AG04450 (cell line): ENCODE data around the gene PAK5. TPM values are rescaled to one million over a fixed set of nuclear protein-coding genes. Genes with fewer than 3 reads are reported as not detected.
"Not testable (repeated sequence)": the region's sequence is repeated elsewhere in the genome, so short reads cannot be mapped to it uniquely, and the experiment has no call there.

Experiments used
- CTCF ChIA-PET: fragments of 300-600, 350-600 bp; formaldehyde crosslinking; extraction: SDS; loops from one replicate; lab custom pipeline; 2022; ENCODE audit warnings: antibody characterized with exemption, inconsistent platforms; lab: Charles Lee
- POLR2A ChIA-PET: fragments of 350-600 bp; formaldehyde crosslinking; extraction: SDS; loops from one replicate; lab custom pipeline; 2021; ENCODE audit warnings: antibody characterized with exemption, inconsistent platforms; lab: Yijun Ruan, JAX
- DNase-seq: peaks from one replicate; pipeline ENCODE4 v3.0.0-alpha.2; 2011; ENCODE audit warnings: low read depth, low spot score
- H3K27ac ChIP-seq: one replicate; pipeline ENCODE4 v1.5.1; 2012; ENCODE audit warnings: low read depth, low read length, control low read depth
- H3K27me3 ChIP-seq: one replicate; pipeline ENCODE4 v1.6.0; 2012; ENCODE audit warnings: low read length; ENCODE audit not compliant: control insufficient read depth, insufficient read depth
- H3K4me3 ChIP-seq: 2 replicates; pipeline ENCODE4 v1.5.1; 2011; ENCODE audit warnings: mild to moderate bottlenecking, low read depth, low read length, control low read depth
- H3K9me3 ChIP-seq: 2 replicates; pipeline ENCODE4 v1.5.1; 2012; ENCODE audit warnings: low read length; ENCODE audit not compliant: control insufficient read depth, insufficient read depth
- polyA plus RNA-seq: library from polyadenylated mRNA; depleted of rRNA; stranded (reverse); fragments of >200 nt; gene quantifications from 2 replicates; pipeline ENCODE4 v1.2.3, GENCODE V29; 2011
- TF ChIP-seq, protein P1 (sequence below): IDR thresholded peaks from 2 replicates; pipeline ENCODE4 v1.5.1; 2011; ENCODE audit warnings: low read depth, low read length, control low read depth, inconsistent platforms

The PAK5 gene
- polyA plus RNA-seq, 1 experiment: not detected

DNA sequence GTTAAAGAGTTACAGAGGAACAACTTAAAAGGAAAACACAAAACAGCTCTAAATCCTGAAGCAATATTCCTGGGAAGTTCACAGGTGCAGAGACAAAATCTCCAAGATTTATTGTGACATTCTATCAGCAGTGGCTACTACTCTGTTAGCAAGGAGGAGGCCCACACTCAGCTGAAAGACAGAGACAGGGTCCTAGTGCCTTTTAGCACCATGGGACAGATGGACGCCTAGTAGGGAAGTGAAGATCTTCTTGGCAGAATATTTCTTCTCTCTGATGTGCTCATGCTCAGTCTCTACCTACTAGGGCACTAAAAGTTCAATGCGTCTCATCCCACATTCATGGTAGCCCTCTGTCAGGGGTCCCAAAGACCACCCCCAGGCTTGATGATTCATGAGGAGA is 191.1 kb downstream of the PAK5 start:
- no peak overlapping the region for H3K4me3 ChIP-seq
- H3K27ac ChIP-seq: no peak overlapping the region
- H3K27me3 ChIP-seq: no peaks in the 10 kb centered on the region
- CTCF ChIA-PET: interaction anchor here (1.0 kb wide), 1 partner anchor 265 kb away, joined by 4 read pairs; no protein-coding TSS in a partner anchor
- TF ChIP-seq, protein P1, sequence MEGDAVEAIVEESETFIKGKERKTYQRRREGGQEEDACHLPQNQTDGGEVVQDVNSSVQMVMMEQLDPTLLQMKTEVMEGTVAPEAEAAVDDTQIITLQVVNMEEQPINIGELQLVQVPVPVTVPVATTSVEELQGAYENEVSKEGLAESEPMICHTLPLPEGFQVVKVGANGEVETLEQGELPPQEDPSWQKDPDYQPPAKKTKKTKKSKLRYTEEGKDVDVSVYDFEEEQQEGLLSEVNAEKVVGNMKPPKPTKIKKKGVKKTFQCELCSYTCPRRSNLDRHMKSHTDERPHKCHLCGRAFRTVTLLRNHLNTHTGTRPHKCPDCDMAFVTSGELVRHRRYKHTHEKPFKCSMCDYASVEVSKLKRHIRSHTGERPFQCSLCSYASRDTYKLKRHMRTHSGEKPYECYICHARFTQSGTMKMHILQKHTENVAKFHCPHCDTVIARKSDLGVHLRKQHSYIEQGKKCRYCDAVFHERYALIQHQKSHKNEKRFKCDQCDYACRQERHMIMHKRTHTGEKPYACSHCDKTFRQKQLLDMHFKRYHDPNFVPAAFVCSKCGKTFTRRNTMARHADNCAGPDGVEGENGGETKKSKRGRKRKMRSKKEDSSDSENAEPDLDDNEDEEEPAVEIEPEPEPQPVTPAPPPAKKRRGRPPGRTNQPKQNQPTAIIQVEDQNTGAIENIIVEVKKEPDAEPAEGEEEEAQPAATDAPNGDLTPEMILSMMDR: no peak
- H3K9me3 ChIP-seq: no peaks in the 10 kb centered on the region
- POLR2A ChIA-PET: no interaction called here
- no peak for DNase-seq

DNA sequence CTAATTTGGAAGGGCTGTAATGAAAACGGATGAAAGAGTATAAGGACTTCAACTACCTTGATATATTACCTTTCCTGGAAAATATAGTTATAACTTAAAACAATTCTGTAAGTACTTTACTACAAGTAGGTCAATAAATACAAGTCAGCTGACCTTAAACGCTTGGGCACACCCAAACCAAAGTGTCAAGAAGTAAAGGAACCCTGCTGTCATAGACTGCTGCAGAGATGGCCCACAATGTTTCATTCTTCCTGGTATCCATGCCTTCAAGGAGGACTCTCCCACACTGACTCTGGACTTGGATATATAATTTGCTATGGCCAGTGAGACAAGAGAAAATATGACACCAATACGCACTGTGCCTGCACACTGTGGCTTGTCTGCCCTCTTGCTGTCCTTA is 192.5 kb downstream of the PAK5 start:
- no peak for DNase-seq
- H3K27ac ChIP-seq: no peak overlapping the region
- CTCF ChIA-PET: interaction anchor here (1.0 kb wide), 1 partner anchor 266 kb away, joined by 4 read pairs; no protein-coding TSS in a partner anchor
- H3K4me3 ChIP-seq: no peak overlapping the region
- H3K27me3 ChIP-seq: no peaks in the 10 kb centered on the region
- POLR2A ChIA-PET: no interaction called here
- no peaks in the 10 kb centered on the region; the same call in 1 of the 2 replicates for H3K9me3 ChIP-seq
- TF ChIP-seq, protein P1: no peak

DNA sequence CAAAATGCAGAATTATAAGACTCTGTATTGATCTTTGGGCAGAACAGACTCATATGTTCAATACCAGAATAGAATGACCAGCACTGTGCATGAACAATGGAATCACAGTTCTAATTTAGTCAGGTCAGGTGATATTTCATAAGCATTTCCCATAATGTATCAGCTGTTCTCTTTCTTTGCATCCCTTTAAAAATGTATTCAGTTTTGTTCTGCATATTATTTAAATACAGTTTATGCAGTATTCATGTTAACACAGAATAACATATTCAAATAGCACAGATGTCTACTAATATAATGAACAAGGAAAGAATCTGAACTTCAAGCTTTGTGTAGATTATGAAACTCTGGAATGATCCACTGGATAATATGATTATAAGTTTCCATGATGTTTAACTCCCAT is 196.0 kb downstream of the PAK5 start:
- H3K27me3 ChIP-seq: no peaks in the 10 kb centered on the region
- DNase-seq: no peak
- no peaks in the 10 kb centered on the region; the same call in 1 of the 2 replicates for H3K9me3 ChIP-seq
- H3K27ac ChIP-seq: no peak overlapping the region
- ChIA-PET POLR2A (no interaction called here), CTCF (no interaction called here)
- TF ChIP-seq, protein P1: no peak
- no peak overlapping the region for H3K4me3 ChIP-seq

DNA sequence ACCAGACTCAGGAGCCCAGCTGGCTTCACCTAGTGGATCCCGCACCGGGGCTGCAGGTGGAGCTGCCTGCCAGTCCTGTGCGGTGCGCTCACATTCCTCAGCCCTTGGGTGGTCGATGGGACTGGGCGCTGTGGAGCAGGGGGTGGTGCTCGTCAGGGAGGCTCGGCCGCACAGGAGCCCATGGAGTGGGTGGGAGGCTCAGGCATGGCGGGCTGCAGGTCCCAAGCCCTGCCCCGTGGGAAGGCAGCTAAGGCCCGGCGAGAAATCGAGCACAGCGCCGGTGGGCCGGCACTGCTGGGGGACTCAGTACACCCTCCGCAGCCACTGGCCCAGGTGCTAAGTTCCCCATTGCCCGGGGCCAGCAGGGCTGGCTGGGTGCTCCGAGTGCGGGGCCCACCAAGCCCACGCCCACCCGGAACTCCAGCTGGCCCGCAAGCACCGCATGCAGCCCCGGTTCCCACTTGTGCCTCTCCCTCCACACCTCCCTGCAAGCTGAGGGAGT is 197.3 kb downstream of the PAK5 start:
- CTCF ChIA-PET, H3K27ac ChIP-seq, H3K9me3 ChIP-seq, H3K27me3 ChIP-seq, POLR2A ChIA-PET, DNase-seq, H3K4me3 ChIP-seq: not testable (repeated sequence)

DNA sequence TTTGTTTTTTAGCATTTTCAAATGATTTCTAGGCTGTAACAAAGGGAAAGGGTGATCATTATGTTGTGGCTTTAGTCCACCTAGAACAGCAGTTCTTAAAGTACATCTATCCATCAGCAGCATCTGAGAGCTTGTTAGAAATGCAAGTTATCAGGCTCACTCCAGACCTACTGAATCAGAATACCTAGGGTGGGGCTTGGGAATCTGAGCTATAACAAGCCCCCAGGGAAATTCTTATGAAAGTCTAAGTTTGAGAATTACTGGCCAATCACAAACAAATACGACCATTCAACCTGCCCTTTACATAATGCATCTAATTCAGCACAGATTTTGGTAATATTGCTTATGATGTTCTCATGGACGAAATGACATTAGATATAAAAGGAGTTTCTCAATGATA is 201.0 kb downstream of the PAK5 start:
- H3K4me3 ChIP-seq: no peak overlapping the region
- POLR2A ChIA-PET: no interaction called here
- no peak for DNase-seq
- TF ChIP-seq, protein P1: no peak
- H3K27ac ChIP-seq: no peak overlapping the region
- H3K27me3 ChIP-seq: no peaks in the 10 kb centered on the region
- CTCF ChIA-PET: interaction anchor here (0.6 to 1.5 kb wide), 4 partner anchors 21 to 230 kb away, joined by 3 to 5 read pairs (median 4); no protein-coding TSS in a partner anchor
- H3K9me3 ChIP-seq: no peaks in the 10 kb centered on the region; the same call in 1 of the 2 replicates
